Liver (tissue), 9 donors: ENCODE results near the gene MGRN1. TPM values are rescaled to one million over a fixed set of nuclear protein-coding genes. Genes with fewer than 3 reads are reported as not detected.

ENCODE experiments used
- DNase-seq: peaks from one replicate; pipeline ENCODE4 v3.0.0-alpha.2; 2017; ENCODE audit warnings: low spot score
- H3K27ac ChIP-seq, 2 donors: one replicate each; pipeline ENCODE4 v1.7.0; 2013; ENCODE audit warnings: inconsistent platforms in 2 of 2, low read length in 2 of 2, control low read depth in 1 of 2, low read depth in 1 of 2, mild to moderate bottlenecking in 1 of 2
- H3K27me3 ChIP-seq, 4 donors: one replicate each; pipeline versions ENCODE4 v1.6.1 to v1.7.0; 2013; ENCODE audit warnings: low read length in 3 of 4, inconsistent platforms in 1 of 4, mild to moderate bottlenecking in 1 of 4, moderate library complexity in 1 of 4; ENCODE audit not compliant: control insufficient read depth in 4 of 4, insufficient read depth in 4 of 4
- H3K36me3 ChIP-seq, 4 donors: one replicate each; pipeline versions ENCODE4 v1.6.1 to v1.7.0; 2013; ENCODE audit warnings: low read length in 3 of 4, mild to moderate bottlenecking in 3 of 4, low read depth in 1 of 4, moderate library complexity in 1 of 4; ENCODE audit not compliant: control insufficient read depth in 4 of 4, insufficient read depth in 3 of 4
- H3K4me1 ChIP-seq, 4 donors: one replicate each; pipeline versions ENCODE4 v1.6.1 to v1.7.0; 2013; ENCODE audit warnings: low read length in 3 of 4, mild to moderate bottlenecking in 3 of 4, moderate library complexity in 1 of 4; ENCODE audit not compliant: control insufficient read depth in 4 of 4, insufficient read depth in 4 of 4
- H3K4me3 ChIP-seq, 3 donors: one replicate each; pipeline versions ENCODE4 v1.6.1 to v1.7.0; 2013; ENCODE audit warnings: low read length in 3 of 3, control low read depth in 1 of 3, low read depth in 1 of 3, mild to moderate bottlenecking in 1 of 3
- H3K9ac ChIP-seq, 2 donors: one replicate each; pipeline ENCODE4 v1.7.0; 2013; ENCODE audit warnings: low read length in 2 of 2, mild to moderate bottlenecking in 2 of 2, moderate library complexity in 2 of 2, control low read depth in 1 of 2, low read depth in 1 of 2
- H3K9me3 ChIP-seq, 4 donors: one replicate each; pipeline versions ENCODE4 v1.6.1 to v1.7.0; 2013; ENCODE audit warnings: low read length in 3 of 4; ENCODE audit not compliant: control insufficient read depth in 4 of 4
- FOXA2 ChIP-seq: IDR thresholded peaks from 2 replicates; pipeline ENCODE4 v1.6.1; 2016; ENCODE audit warnings: antibody characterized with exemption
- HNF4A ChIP-seq, 2 donors: conservative IDR thresholded peaks; 2 replicates each; pipeline ENCODE4 v1.6.1; 2016; ENCODE audit warnings: antibody characterized with exemption in 2 of 2, mild to moderate bottlenecking in 2 of 2
- HNF4G ChIP-seq: IDR thresholded peaks from 2 replicates; pipeline ENCODE4 v1.6.1; 2016; ENCODE audit warnings: antibody characterized with exemption
- JUND ChIP-seq, 2 donors: IDR thresholded peaks; 2 replicates each; pipeline ENCODE4 v1.6.1; 2016; ENCODE audit warnings: antibody characterized with exemption in 2 of 2
- RAD21 ChIP-seq, 2 donors: IDR thresholded peaks; 2 replicates each; pipeline ENCODE4 v1.6.1; 2016; ENCODE audit warnings: antibody characterized with exemption in 2 of 2, mild to moderate bottlenecking in 2 of 2
- RXRA ChIP-seq, 2 donors: IDR thresholded peaks; 2 replicates each; pipeline ENCODE4 v1.6.1; 2017 to 2018; ENCODE audit warnings: antibody characterized with exemption in 2 of 2, mild to moderate bottlenecking in 1 of 2
- SP1 ChIP-seq: IDR thresholded peaks from 2 replicates; pipeline ENCODE4 v1.6.1; 2018; ENCODE audit warnings: antibody characterized with exemption, mild to moderate bottlenecking
- YY1 ChIP-seq: IDR thresholded peaks from 2 replicates; pipeline ENCODE4 v1.6.1; 2016; ENCODE audit warnings: antibody characterized with exemption, mild to moderate bottlenecking
- WGBS: extraction: QIAGEN DNeasy Blood & Tissue Kit; methylation state at CpG from one replicate; pipeline ENCODE4 v1.1.7; 2013; 5-methylcytosine and 5-hydroxymethylcytosine counted together
- polyA plus RNA-seq, 2 donors: library from polyadenylated mRNA; stranded (reverse) in 1 of 2; unstranded in 1 of 2; fragments of 200-250 nt in 1 of 2; fragments of >200 nt in 1 of 2; fragmentation: Nextera tagmentation in 1 of 2; extraction: Ambion mirVana in 1 of 2; gene quantifications; one replicate each; pipeline versions ENCODE4 v1.2.1 to v1.2.3, GENCODE V29; 2013 to 2015
- total RNA-seq, 2 donors: library from RNA; depleted of rRNA; stranded (reverse); fragments of >200 nt; gene quantifications; one replicate each; pipeline ENCODE4 v1.2.3, GENCODE V29; 2014
- TF ChIP-seq, protein P1 (sequence below): fragments of 150-350 bp; IDR thresholded peaks from 2 replicates; pipeline ENCODE4 v1.5.1; 2017; ENCODE audit warnings: improper control_type of control experiment, low read depth, low read length; ENCODE audit not compliant: missing input control
- TF ChIP-seq, protein P2 (sequence below): IDR thresholded peaks from 2 replicates; pipeline ENCODE4 v1.6.1; 2016; ENCODE audit warnings: antibody characterized with exemption
- TF ChIP-seq, protein P3 (sequence below): IDR thresholded peaks from 2 replicates; pipeline ENCODE4 v1.6.1; 2016; ENCODE audit warnings: antibody characterized with exemption
- TF ChIP-seq, protein P4 (sequence below): IDR thresholded peaks from 2 replicates; pipeline ENCODE4 v1.6.1; 2016; ENCODE audit warnings: antibody characterized with exemption, mild to moderate bottlenecking
- donor health status: healthy.
- donor health status: healthy.
- donor health status: healthy.
- donor health status: healthy.
- donor health status: healthy.

MGRN1 gene
- total RNA-seq (10 to 100 TPM; 15.9 to 35.7 TPM), polyA plus RNA-seq (10 to 100 TPM; 21.9 to 29.9 TPM)

DNA sequence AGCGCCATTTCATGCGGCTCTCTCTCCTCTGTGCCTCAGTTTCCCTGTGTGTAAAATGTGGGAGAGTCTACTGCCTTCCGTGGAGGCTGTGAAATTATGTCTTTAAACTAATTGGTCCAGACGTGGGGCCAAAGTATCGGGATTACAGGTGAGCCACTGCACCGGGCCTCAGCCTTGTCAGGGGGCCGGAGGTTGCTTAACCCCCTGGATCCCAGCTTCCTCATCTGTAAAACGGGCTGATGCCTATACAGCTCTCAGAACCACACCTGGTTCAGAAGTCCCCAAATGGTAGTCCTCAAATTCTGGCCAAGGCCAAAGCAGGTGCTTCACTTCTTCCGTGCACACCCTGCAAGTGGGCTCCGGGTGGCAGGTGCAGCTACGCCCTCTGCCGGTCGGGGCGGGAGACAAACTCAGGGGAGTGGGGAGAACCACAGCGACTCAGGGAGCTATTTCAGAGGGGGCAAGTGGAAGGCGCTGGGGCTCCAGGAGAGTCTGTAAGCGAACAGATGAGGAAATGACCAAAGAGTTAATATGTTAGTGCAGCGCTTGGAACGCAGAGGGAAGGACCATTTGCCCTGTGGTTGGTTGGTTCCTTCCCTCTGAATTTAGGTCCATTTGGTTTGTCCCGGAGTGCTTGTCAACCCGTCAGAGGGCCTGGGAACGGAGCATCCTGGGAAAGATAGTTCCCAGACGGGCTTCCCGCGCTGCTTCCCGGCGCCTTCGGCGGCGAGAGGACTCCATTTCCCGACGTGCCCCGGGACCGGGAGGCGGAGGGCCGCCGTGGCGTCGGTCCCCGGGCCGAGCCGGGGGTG, at the start of gene MGRN1:
Gene MGRN1 (plus strand): TSS at position 812 of the 812 bp plus-strand sequence. CDS start 135 bp downstream, outside the sequence.
- Histone ChIP-seq H3K9ac (peak within 1 kb of the TSS; percentile 83 to 86), H3K36me3 (peaks cover 0 to 3% (median under 1%) of the 10 kb centered on the region in 4 donors), H3K4me3 (peak within 1 kb of the TSS; percentile 59 to 93 (median 75)), H3K4me1 (peaks cover 10 to 37% (median 31%) of the 10 kb centered on the region in 4 donors), H3K27me3 (no peaks in the 10 kb centered on the region), H3K9me3 (no peaks in the 10 kb centered on the region), H3K27ac (peak within 1 kb of the TSS; percentile 95 to 98)
- peak; percentile 91 for DNase-seq
- TF ChIP-seq RAD21 (IDR thresholded peaks at IDR 0.05) (peak; percentile 80 to 84), FOXA2 (peak; percentile 14), YY1 (peak; percentile 33), RXRA (IDR thresholded peaks at IDR 0.05) (peak in 1 of 2 donors; percentile 57), SP1 (peak; percentile 67), HNF4G (no peak), HNF4A (conservative IDR thresholded peaks at IDR 0.05) (no peak), JUND (IDR thresholded peaks at IDR 0.05) (peak in 1 of 2 donors; percentile 24)
- TF ChIP-seq, protein P1, sequence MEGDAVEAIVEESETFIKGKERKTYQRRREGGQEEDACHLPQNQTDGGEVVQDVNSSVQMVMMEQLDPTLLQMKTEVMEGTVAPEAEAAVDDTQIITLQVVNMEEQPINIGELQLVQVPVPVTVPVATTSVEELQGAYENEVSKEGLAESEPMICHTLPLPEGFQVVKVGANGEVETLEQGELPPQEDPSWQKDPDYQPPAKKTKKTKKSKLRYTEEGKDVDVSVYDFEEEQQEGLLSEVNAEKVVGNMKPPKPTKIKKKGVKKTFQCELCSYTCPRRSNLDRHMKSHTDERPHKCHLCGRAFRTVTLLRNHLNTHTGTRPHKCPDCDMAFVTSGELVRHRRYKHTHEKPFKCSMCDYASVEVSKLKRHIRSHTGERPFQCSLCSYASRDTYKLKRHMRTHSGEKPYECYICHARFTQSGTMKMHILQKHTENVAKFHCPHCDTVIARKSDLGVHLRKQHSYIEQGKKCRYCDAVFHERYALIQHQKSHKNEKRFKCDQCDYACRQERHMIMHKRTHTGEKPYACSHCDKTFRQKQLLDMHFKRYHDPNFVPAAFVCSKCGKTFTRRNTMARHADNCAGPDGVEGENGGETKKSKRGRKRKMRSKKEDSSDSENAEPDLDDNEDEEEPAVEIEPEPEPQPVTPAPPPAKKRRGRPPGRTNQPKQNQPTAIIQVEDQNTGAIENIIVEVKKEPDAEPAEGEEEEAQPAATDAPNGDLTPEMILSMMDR = peak; percentile 89
- TF ChIP-seq, protein P2, sequence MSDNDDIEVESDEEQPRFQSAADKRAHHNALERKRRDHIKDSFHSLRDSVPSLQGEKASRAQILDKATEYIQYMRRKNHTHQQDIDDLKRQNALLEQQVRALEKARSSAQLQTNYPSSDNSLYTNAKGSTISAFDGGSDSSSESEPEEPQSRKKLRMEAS = peak; percentile 71
- TF ChIP-seq, protein P3, sequence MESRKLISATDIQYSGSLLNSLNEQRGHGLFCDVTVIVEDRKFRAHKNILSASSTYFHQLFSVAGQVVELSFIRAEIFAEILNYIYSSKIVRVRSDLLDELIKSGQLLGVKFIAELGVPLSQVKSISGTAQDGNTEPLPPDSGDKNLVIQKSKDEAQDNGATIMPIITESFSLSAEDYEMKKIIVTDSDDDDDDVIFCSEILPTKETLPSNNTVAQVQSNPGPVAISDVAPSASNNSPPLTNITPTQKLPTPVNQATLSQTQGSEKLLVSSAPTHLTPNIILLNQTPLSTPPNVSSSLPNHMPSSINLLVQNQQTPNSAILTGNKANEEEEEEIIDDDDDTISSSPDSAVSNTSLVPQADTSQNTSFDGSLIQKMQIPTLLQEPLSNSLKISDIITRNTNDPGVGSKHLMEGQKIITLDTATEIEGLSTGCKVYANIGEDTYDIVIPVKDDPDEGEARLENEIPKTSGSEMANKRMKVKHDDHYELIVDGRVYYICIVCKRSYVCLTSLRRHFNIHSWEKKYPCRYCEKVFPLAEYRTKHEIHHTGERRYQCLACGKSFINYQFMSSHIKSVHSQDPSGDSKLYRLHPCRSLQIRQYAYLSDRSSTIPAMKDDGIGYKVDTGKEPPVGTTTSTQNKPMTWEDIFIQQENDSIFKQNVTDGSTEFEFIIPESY = peak; percentile 54
- TF ChIP-seq, protein P4, sequence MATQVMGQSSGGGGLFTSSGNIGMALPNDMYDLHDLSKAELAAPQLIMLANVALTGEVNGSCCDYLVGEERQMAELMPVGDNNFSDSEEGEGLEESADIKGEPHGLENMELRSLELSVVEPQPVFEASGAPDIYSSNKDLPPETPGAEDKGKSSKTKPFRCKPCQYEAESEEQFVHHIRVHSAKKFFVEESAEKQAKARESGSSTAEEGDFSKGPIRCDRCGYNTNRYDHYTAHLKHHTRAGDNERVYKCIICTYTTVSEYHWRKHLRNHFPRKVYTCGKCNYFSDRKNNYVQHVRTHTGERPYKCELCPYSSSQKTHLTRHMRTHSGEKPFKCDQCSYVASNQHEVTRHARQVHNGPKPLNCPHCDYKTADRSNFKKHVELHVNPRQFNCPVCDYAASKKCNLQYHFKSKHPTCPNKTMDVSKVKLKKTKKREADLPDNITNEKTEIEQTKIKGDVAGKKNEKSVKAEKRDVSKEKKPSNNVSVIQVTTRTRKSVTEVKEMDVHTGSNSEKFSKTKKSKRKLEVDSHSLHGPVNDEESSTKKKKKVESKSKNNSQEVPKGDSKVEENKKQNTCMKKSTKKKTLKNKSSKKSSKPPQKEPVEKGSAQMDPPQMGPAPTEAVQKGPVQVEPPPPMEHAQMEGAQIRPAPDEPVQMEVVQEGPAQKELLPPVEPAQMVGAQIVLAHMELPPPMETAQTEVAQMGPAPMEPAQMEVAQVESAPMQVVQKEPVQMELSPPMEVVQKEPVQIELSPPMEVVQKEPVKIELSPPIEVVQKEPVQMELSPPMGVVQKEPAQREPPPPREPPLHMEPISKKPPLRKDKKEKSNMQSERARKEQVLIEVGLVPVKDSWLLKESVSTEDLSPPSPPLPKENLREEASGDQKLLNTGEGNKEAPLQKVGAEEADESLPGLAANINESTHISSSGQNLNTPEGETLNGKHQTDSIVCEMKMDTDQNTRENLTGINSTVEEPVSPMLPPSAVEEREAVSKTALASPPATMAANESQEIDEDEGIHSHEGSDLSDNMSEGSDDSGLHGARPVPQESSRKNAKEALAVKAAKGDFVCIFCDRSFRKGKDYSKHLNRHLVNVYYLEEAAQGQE = no peak
- WGBS = 10% methylated on average over 42 of the region's 42 CpGs
